ENCODE data around the gene AARS2.

Gene AARS2

DNA sequence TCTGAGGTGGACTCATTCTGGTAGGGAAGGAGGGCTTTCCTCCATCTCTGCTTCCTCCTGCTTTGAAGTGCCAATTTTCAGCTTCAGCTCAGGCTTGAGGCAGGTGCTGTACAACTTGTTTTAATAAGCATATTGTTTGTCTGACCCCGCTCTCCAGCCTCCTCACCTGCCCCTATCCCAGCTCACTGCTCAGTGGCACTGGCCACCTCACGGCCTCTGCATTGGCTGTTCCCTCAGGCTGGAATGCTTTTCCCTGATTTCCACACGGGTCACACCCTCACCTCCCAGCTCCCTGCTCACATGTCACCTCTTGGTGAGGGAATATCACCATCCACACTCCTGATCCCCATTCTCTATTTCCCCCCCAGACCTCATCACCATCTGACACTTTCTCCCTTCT is 14.3 kb downstream of the AARS2 start:
- DNase-seq, result no peak

DNA sequence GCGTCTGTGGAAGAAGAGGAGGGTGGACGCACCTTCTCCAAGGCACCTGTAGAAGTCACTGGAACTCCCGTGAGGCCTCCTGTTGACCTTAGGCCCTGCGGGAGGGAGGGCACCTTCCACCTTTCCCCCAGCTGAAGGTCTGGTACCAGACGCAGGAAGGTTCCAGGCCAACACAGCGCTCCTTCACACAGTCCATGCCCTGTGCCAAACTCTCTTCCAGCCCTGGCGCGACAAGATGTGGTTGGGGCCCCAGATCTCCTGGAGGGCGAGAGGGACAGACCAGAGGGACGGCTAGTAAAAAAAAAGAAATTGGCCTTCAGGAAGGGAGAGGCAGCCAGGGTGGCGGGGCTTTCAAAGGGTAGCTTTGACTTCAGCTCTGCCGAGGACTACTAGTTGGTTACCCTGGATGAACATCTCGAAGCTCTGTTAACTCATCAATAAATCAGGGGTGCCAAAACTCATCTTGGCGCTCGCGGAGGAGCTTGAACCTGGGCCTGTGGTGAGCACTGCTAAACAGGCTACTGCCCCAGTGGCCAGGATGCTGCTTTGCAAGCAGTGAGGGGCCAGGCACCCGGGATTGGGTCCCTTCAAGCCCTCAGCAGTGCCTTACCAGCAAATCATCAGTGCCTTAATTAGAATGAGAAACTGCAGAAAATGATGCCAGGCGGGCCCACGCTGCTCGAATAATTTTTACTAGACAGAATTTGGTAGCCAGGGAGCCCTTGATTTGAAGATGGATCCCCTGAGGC is 14.9 kb downstream of the AARS2 start:
- DNase-seq, result no peak

GRCh38 chr6:44297063-44298038 is 15.8 kb downstream of the AARS2 start:
- DNase-seq, result peak; percentile 66

DNA sequence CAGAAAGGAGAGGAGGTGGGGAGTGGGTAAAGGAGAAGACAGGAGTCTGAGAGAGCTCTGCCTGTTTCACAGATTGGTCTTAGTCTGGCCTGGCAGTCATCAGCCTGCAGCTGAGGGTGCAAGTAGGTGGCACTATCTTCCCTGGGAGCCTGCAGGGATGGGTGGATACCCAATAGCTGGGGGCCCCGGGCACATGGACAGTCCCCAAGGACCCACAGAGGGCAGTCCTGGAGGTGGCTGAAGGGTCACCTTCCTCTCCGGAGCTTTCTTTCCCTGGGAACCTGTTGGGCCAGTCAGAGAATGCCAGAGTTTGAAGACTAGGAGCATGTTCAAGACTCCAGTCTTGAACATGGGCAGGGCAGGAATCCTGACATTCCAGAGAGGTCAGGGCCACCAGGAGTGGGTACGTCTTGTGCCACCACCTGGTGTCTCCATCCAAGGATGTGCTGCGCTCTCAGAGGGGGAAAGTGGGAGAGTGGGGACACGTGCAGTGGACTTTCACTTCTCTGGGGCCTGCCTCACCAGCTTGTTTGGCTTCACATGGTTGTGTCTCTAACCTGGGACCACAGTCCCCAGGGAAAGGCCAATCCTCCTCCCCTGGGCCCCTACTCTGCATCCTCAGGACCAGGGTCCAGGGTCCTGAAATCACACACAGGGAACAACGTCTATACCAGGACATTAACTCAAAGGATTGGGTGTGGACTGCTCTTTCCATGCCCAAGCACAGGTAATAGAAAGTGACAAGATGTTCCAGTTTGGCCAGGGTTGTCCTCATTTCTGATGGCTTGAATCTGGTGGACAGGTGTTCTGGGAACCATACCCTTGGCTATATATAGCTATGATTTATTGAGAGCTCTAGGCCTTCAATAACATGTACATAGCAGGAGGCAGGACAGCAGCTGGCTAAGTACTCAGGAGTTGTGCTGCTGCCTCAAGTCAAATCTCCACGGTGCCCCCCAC is 18.0 kb downstream of the AARS2 start:
- DNase-seq, result no peak

GRCh38 chr6:44292661-44293365 is 20.3 kb downstream of the AARS2 start:
- no peak for DNase-seq

GRCh38 chr6:44291841-44292240 is 21.3 kb downstream of the AARS2 start:
- DNase-seq, result no peak

- DNase-seq, result no peak
Observed at GRCh38 chr6:44289726-44290260, 23.4 kb downstream of the AARS2 start.

GRCh38 chr6:44286747-44287146 is 26.4 kb downstream of the AARS2 start:
- DNase-seq, result no peak

- no peak for DNase-seq
Observed at GRCh38 chr6:44286285-44286565, 26.9 kb downstream of the AARS2 start.

DNA sequence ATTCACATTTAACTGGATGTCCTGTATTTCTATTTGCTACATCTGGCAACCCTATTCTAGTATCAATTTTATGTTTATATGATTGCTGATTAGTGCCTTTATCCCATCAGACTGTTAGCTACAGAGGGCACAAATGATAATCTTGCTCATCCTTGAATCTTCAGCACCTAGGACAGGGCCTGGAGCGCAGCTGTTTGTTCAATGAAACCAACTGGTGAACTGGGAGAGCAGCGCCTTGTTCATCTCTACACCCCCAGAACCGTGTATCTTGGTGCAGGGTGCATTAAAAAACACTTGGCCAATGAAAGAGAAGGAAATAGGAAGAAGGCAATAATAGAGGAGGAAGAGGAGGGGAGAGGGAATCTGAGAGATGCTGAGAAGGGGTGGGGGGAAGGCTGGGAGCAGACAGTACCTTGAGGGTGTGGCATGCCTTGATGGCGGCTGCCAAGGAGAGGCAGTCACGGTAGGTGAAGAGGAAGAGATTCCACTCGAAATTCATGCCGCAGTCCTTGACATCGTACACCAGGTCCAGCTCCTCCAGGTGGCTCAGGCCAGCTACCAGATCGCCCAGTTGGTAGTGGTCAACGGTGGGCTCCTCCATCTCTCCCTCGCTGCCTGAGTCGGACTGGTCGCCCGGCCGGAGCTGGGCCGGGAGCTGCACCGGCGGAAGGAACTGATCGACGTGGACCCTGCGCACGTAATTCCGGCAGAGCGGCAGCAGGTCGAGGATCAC is 27.4 kb downstream of the AARS2 start:
- no peak for DNase-seq

DNA sequence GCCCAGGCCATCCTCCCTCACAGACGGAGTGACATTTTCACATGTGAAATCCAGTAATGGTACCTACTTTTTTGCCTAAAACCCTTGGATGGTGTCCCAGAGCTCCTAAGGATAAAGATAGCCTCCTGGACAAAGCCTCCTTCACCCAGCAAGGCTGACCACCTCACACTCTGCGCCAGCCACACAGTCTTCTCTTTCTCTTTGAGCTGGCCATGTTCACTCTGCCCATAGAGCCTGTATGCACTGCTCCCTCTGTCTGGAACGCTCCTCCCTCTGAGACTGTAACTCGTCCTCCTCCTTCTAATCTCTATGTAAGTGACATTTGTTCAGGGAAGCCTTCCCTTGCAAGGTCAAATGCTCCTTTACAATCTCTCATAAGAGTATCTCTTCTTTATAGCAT is 28.3 kb downstream of the AARS2 start:
- DNase-seq, result no peak

DNA sequence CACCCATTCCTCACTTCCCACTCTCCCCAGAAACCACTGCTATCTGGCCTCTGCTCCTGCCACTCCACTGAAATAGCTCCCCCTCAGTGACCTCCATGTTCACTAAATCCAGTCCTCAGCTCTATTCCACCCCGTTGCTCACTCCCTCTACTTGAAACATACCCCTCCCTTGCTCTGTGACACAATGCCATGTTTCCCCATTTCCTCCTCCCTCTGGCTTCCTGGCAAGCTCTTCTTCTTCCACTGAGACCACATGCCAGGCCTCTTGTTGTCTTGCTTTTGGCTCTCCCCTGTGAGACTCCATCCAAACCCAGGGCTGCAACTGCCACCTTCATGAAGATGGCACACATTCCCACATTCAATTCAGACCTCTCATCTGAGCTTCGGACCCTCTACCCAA is 29.0 kb downstream of the AARS2 start:
- no peak for DNase-seq

DNA sequence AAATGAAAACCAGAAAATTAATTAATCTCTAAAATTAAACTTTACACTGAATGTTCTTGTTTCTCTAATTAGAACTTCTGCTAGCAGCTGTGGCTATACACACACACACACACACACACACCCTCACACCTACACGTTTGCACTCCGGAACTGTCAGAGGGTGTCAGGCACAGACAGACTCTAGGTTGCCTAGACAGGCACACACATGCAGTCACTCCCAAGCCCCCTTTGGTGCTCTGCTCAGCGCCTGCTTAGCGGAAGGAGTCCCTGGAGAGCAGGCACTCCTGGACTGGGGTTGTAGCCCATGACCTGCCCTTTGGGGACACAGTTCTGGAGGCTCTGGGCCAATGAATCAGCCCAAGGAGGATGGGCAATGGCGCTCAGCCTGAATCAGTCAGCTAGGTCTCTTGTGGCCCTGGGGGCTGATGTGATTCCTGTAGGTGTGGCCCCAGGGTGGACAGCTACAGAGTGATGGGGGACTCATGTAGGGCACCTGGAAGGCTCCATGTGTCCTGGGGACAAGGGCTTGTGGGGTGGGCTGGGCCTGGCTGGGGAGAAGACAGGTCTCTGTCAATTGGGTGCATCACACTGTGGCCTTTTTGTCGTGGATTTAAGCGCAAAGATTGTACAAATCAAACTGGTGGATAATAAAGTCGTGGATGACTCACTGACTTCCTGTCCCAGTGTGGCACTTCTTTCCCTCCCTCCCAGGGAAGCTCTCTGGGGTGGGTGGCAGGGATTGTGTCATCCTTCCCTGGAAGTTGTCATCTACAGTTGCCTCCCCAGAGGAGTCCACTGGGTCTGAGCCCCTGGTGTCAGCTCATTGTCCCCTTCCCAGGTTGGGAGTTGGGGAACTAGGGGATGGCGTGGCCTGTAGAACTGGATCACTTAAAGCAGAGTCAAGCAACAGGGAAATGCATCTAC is 34.1 kb downstream of the AARS2 start:
- no peak for DNase-seq

GRCh38 chr6:44278315-44278714 is 34.8 kb downstream of the AARS2 start:
- DNase-seq, result no peak

DNA sequence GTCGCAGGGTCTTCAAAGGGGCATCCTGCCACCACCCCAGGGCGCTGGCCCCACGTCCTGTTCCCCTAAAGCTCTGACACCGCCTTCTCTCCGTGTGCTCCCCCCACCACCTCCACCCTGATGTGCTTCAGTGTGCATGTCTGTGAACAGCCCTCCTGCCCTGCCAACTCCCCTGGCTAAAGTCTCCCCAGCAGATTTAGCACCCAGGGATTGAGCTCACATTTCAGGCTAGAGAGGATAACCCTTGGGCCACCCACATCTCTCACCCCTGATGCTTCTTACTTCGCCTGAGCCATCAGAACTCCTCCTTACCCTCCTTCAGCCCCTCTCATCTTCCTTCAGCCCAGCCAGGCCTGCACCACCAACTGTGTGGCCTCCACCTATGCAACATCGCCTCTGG is 35.4 kb downstream of the AARS2 start:
- no peak for DNase-seq

- no peak for DNase-seq
Observed at GRCh38 chr6:44276667-44277640, 36.2 kb downstream of the AARS2 start.

DNA sequence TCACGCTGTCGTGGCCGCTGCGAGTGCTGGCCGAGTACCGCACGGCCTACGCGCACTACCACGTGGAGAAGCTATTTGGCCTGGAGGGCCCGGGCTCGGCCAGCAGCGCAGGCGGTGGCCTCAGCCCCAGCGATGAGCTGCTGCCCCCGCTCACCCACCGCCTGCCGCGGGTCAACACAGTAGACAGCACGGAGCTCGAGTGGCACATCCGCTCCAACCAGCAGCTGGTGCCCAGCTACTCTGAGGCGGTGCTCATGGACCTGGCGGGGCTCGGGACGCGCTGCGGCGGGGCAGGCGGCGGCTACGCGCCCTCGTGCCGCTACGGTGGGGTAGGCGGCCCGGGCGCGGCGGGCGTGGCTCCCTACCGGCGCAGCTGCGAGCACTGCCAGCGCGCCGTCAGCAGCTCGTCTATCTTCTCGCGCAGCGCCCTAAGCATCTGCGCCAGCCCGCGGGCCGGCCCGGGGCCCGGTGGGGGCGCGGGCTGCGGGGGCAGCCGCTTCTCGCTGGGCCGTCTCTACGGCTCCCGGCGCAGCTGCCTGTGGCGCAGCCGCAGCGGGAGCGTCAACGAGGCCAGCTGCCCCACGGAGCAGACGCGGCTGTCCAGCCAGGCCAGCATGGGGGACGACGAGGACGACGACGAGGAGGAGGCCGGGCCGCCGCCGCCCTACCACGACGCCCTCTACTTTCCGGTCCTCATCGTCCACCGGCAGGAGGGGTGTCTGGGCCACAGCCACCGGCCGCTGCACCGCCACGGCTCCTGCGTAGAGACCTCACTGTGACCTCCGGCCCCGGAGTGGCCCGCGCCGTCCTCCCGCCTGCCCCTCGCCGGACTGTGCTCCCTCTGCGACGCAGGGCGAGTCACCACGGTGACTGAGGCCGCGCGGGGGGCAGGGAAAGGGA is 37.1 kb downstream of the AARS2 start:
- DNase-seq, result no peak

GRCh38 chr6:44275271-44275748 is 37.8 kb downstream of the AARS2 start:
- DNase-seq, result no peak
